ENCODE results near the gene CNN2. TPM values are rescaled to one million over a fixed set of nuclear protein-coding genes. Genes with fewer than 3 reads are reported as not detected.

Gene CNN2
- total and polyA plus RNA-seq, 2 of the 13 experiments (the other 11 are each of a cell fraction or from before 2014, with no cell fraction given): 63.6 to 70.0 TPM

GRCh38 chr19:1050989-1051788 is 24.8 kb downstream of the CNN2 start (continued):
- TF ChIP-seq, protein P1, sequence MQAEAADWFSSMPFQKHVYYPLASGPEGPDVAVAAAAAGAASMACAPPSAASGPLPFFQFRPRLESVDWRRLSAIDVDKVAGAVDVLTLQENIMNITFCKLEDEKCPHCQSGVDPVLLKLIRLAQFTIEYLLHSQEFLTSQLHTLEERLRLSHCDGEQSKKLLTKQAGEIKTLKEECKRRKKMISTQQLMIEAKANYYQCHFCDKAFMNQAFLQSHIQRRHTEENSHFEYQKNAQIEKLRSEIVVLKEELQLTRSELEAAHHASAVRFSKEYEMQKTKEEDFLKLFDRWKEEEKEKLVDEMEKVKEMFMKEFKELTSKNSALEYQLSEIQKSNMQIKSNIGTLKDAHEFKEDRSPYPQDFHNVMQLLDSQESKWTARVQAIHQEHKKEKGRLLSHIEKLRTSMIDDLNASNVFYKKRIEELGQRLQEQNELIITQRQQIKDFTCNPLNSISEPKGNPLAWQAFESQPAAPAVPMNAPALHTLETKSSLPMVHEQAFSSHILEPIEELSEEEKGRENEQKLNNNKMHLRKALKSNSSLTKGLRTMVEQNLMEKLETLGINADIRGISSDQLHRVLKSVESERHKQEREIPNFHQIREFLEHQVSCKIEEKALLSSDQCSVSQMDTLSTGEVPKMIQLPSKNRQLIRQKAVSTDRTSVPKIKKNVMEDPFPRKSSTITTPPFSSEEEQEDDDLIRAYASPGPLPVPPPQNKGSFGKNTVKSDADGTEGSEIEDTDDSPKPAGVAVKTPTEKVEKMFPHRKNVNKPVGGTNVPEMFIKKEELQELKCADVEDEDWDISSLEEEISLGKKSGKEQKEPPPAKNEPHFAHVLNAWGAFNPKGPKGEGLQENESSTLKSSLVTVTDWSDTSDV (CRISPR knock-in tag; IDR thresholded peaks at IDR 0.05): peak; percentile 91
- TF ChIP-seq ZFP41 (CRISPR knock-in tag; IDR thresholded peaks at IDR 0.05; ENCODE audit: borderline replicate concordance) (peak; percentile 72; the same call in 1 of the 2 replicates), NONO (IDR thresholded peaks at IDR 0.05) (no peak), NONO (CRISPR knock-in tag; conservative IDR thresholded peaks at IDR 0.05) (peak; percentile 66; the same call in 1 of the 2 replicates), IRF1 (CRISPR knock-in tag; IDR thresholded peaks at IDR 0.05; ENCODE audit: low read depth) (peak; percentile 86), U2AF1 (optimal IDR thresholded peaks at IDR 0.05; ENCODE audit: low read depth, low read length) (no peak), JUNB (CRISPR knock-in tag; IDR thresholded peaks at IDR 0.05; ENCODE audit: borderline replicate concordance) (no peak), ZNF678 (CRISPR knock-in tag; IDR thresholded peaks at IDR 0.05) (peak; percentile 57; the same call in 1 of the 2 replicates), AGO2 (optimal IDR thresholded peaks at IDR 0.05; ENCODE audit: low read depth, low read length) (peak; percentile 52), KAT2B (IDR thresholded peaks at IDR 0.05; ENCODE audit: borderline replicate concordance, low read depth, low read length) (no peak), KDM5B (CRISPR knock-in tag; IDR thresholded peaks at IDR 0.05; ENCODE audit: borderline replicate concordance) (peak; percentile 93), ZNF205 (CRISPR knock-in tag; IDR thresholded peaks at IDR 0.05) (peak; percentile 60; the same call in 1 of the 2 replicates), POLR2AphosphoS2 (IDR thresholded peaks at IDR 0.05; ENCODE audit: low read depth, low read length) (no peak), CHD4 (IDR thresholded peaks at IDR 0.05; ENCODE audit: borderline replicate concordance, low read length) (no peak), RCOR2 (CRISPR knock-in tag; IDR thresholded peaks at IDR 0.05) (0 out of 2 replicates have a peak, but pooled peaks have one; percentile 38), ZFYVE20 (CRISPR knock-in tag; IDR thresholded peaks at IDR 0.05; ENCODE audit: borderline replicate concordance, low read depth) (no peak), SUZ12 (IDR thresholded peaks at IDR 0.05; ENCODE audit: low read depth, low read length) (no peak)
- TF ChIP-seq, protein P2, sequence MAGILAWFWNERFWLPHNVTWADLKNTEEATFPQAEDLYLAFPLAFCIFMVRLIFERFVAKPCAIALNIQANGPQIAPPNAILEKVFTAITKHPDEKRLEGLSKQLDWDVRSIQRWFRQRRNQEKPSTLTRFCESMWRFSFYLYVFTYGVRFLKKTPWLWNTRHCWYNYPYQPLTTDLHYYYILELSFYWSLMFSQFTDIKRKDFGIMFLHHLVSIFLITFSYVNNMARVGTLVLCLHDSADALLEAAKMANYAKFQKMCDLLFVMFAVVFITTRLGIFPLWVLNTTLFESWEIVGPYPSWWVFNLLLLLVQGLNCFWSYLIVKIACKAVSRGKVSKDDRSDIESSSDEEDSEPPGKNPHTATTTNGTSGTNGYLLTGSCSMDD (CRISPR knock-in tag; IDR thresholded peaks at IDR 0.05): peak; percentile 93; the same call in 1 of the 2 replicates
- TF ChIP-seq, protein P3, sequence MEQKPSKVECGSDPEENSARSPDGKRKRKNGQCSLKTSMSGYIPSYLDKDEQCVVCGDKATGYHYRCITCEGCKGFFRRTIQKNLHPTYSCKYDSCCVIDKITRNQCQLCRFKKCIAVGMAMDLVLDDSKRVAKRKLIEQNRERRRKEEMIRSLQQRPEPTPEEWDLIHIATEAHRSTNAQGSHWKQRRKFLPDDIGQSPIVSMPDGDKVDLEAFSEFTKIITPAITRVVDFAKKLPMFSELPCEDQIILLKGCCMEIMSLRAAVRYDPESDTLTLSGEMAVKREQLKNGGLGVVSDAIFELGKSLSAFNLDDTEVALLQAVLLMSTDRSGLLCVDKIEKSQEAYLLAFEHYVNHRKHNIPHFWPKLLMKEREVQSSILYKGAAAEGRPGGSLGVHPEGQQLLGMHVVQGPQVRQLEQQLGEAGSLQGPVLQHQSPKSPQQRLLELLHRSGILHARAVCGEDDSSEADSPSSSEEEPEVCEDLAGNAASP (CRISPR knock-in tag; IDR thresholded peaks at IDR 0.05; ENCODE audit: borderline replicate concordance): peak; percentile 34; the same call in 1 of the 2 replicates

All from HepG2 (cell line).